ENCODE measurements around the gene EFCAB12.

EFCAB12 gene

GRCh38 chr3:129442947-129443346 is 14.5 kb upstream of the EFCAB12 start:
- no peak for DNase-seq

GRCh38 chr3:129442486-129442885 is 14.1 kb upstream of the EFCAB12 start:
- DNase-seq, result no peak

- DNase-seq, result no peak
These were observed 13.3 kb upstream of the EFCAB12 start for GRCh38 chr3:129441782-129442181.

GRCh38 chr3:129441215-129441614 is 12.8 kb upstream of the EFCAB12 start:
- DNase-seq, result no peak

GRCh38 chr3:129440618-129441190 is 12.3 kb upstream of the EFCAB12 start:
- DNase-seq, result no peak

- peak; percentile 99 for DNase-seq
These were observed 11.6 kb upstream of the EFCAB12 start, which contains the start of the genes IFT122 and MBD4 for GRCh38 chr3:129439817-129440617. Gene IFT122 (plus strand): TSS chr3:129440224. CDS start chr3:129440331, 107 bp downstream. Gene MBD4 (minus strand): TSS chr3:129439948. CDS start chr3:129439833, 115 bp downstream.

- peak in 1 of 2 experiments; percentile 39 for DNase-seq
These were observed 10.9 kb upstream of the EFCAB12 start for GRCh38 chr3:129439226-129439816.

GRCh38 chr3:129435367-129435766 is 6.9 kb upstream of the EFCAB12 start:
- no peak for DNase-seq

GRCh38 chr3:129434140-129434539 is 5.7 kb upstream of the EFCAB12 start:
- DNase-seq, result no peak

- no peak for DNase-seq
These were observed 5.1 kb upstream of the EFCAB12 start for GRCh38 chr3:129433565-129433964.

GRCh38 chr3:129432671-129433070 is 4.2 kb upstream of the EFCAB12 start:
- DNase-seq, result no peak

- DNase-seq, result no peak
These were observed 3.6 kb upstream of the EFCAB12 start for GRCh38 chr3:129432036-129432435.

GRCh38 chr3:129429602-129430001 is 1.2 kb upstream of the EFCAB12 start:
- no peak for DNase-seq

- DNase-seq, result no peak
These were observed 630 bp upstream of the EFCAB12 start for GRCh38 chr3:129429080-129429451.

- DNase-seq, result no peak
These were observed 445 bp downstream of the EFCAB12 start for GRCh38 chr3:129428007-129428375.

GRCh38 chr3:129425619-129426018 is 2.8 kb downstream of the EFCAB12 start:
- DNase-seq, result no peak

- DNase-seq, result no peak
These were observed 3.2 kb downstream of the EFCAB12 start for GRCh38 chr3:129425213-129425612.

- DNase-seq, result no peak
These were observed 4.1 kb downstream of the EFCAB12 start for GRCh38 chr3:129424185-129424841.

GRCh38 chr3:129422897-129423296 is 5.5 kb downstream of the EFCAB12 start:
- no peak for DNase-seq

- no peak for DNase-seq
These were observed 6.3 kb downstream of the EFCAB12 start for GRCh38 chr3:129421988-129422745.

GRCh38 chr3:129421236-129421883 is 7.1 kb downstream of the EFCAB12 start:
- no peak for DNase-seq

GRCh38 chr3:129419476-129419875 is 9.0 kb downstream of the EFCAB12 start:
- no peak for DNase-seq
